ENCODE measurements around the gene TBC1D17. TPM values are rescaled to one million over a fixed set of nuclear protein-coding genes. Genes with fewer than 3 reads are reported as not detected.

Gene TBC1D17
- polyA plus RNA-seq, 2 of the 4 experiments (the other 2 are of a cell fraction), result 12.3 to 41.5 TPM

- ATAC-seq (no peak), FAIRE-seq (no peak), DNase-seq (ENCODE audit: low read depth in 1 of 2, low spot score in 1 of 2) (no peak)
- no peak overlapping the region for H3K4me3 ChIP-seq
- no peak overlapping the region for H3K27ac ChIP-seq
- no peak for TF ChIP-seq HOXB5 (CRISPR knock-in tag; IDR thresholded peaks at IDR 0.05)
- TF ChIP-seq EHMT2 (IDR thresholded peaks at IDR 0.05; ENCODE audit: low read depth), result no peak
- no peak for TF ChIP-seq HOXB13 (CRISPR knock-in tag; IDR thresholded peaks at IDR 0.05; ENCODE audit: low read depth)
- TF ChIP-seq REST (IDR thresholded peaks at IDR 0.05), result no peak
- no peak for TF ChIP-seq HDAC2 (IDR thresholded peaks at IDR 0.05)
- no peak for TF ChIP-seq TP53 (CRISPR knock-in tag; IDR thresholded peaks at IDR 0.05)
- no peak for TF ChIP-seq MAX (IDR thresholded peaks at IDR 0.05)
- TF ChIP-seq USF2 (IDR thresholded peaks at IDR 0.05), result no peak
- TF ChIP-seq FOSL2 (IDR thresholded peaks at IDR 0.05), result no peak
- no peak for TF ChIP-seq FOSL2 (CRISPR knock-in tag; IDR thresholded peaks at IDR 0.05)
- TF ChIP-seq TFCP2L1 (CRISPR knock-in tag; IDR thresholded peaks at IDR 0.05), result no peak
- no peak for TF ChIP-seq HEYL (CRISPR knock-in tag; IDR thresholded peaks at IDR 0.05)
- no peak for TF ChIP-seq KDM5A (IDR thresholded peaks at IDR 0.05)
- no peak for TF ChIP-seq RAD21 (conservative IDR thresholded peaks at IDR 0.05 in 1 of 2, IDR thresholded peaks at IDR 0.05 in 1 of 2)
- TF ChIP-seq ZSCAN20 (CRISPR knock-in tag; IDR thresholded peaks at IDR 0.05), result no peak
- no peak for TF ChIP-seq RARB (CRISPR knock-in tag; IDR thresholded peaks at IDR 0.05)
- TF ChIP-seq MAFK (IDR thresholded peaks at IDR 0.05; ENCODE audit: partially characterized antibody), result no peak
- no peak for TF ChIP-seq HMGXB4 (CRISPR knock-in tag; IDR thresholded peaks at IDR 0.05; ENCODE audit: borderline replicate concordance)
- no peak for TF ChIP-seq JUN (IDR thresholded peaks at IDR 0.05)
- no peak overlapping the region for H3K4me2 ChIP-seq
- ChIA-PET CTCF (interaction anchor here (0.6 to 0.8 kb wide), 3 partner anchors 10 to 175 kb away, joined by 3 read pairs; partner anchors contain the start of gene MED25), POLR2A (no interaction called here)
- H3K4me1 ChIP-seq, result no peaks in the 10 kb centered on the region
- H3K9me3 ChIP-seq, result no peaks in the 10 kb centered on the region
- WGBS (ENCODE audit: missing lambda C conversion rate), result 94% methylated on average over 18 of the region's 18 CpGs
Measured at GRCh38 chr19:49838885-49839588, 38.5 kb upstream of the TBC1D17 start.

- WGBS (ENCODE audit: missing lambda C conversion rate), result 90% methylated on average over 11 of the region's 11 CpGs
- H3K4me2 ChIP-seq, result no peak overlapping the region
- no peak overlapping the region for H3K4me3 ChIP-seq
- H3K4me1 ChIP-seq, result no peaks in the 10 kb centered on the region
- no peak for FAIRE-seq
- POLR2A ChIA-PET, result no interaction called here
- TF ChIP-seq TFCP2L1 (CRISPR knock-in tag; IDR thresholded peaks at IDR 0.05), result no peak
- TF ChIP-seq USF2 (IDR thresholded peaks at IDR 0.05), result no peak
- no peak for TF ChIP-seq EHMT2 (IDR thresholded peaks at IDR 0.05; ENCODE audit: low read depth)
- no peak for TF ChIP-seq EHF (CRISPR knock-in tag; IDR thresholded peaks at IDR 0.05)
- TF ChIP-seq KDM1A (IDR thresholded peaks at IDR 0.05; ENCODE audit: low read depth), result no peak
- TF ChIP-seq ESRRA (IDR thresholded peaks at IDR 0.05; ENCODE audit: borderline replicate concordance, low read length), result no peak
- TF ChIP-seq ZFP36 (IDR thresholded peaks at IDR 0.05; ENCODE audit: borderline replicate concordance, partially characterized antibody), result no peak
- no peak for TF ChIP-seq MAX (IDR thresholded peaks at IDR 0.05)
- TF ChIP-seq FOXS1 (CRISPR knock-in tag; IDR thresholded peaks at IDR 0.05), result no peak
- TF ChIP-seq RCOR1 (IDR thresholded peaks at IDR 0.05; ENCODE audit: low read depth, low read length), result no peak
- TF ChIP-seq CBX8 (IDR thresholded peaks at IDR 0.05), result no peak
- ATAC-seq, result no peak
- no peak for DNase-seq (ENCODE audit: low read depth in 1 of 2, low spot score in 1 of 2)
- no peak overlapping the region for H3K27ac ChIP-seq
- no peaks in the 10 kb centered on the region for H3K9me3 ChIP-seq
- CTCF ChIA-PET, result interaction anchor here (0.7 kb wide), 1 partner anchor 10 kb away, joined by 3 read pairs; no protein-coding TSS in a partner anchor
Measured at GRCh38 chr19:49839713-49840112, 37.8 kb upstream of the TBC1D17 start.

All from A549 (cell line).